Measurements from ENCODE around the gene TMOD1.

DNA sequence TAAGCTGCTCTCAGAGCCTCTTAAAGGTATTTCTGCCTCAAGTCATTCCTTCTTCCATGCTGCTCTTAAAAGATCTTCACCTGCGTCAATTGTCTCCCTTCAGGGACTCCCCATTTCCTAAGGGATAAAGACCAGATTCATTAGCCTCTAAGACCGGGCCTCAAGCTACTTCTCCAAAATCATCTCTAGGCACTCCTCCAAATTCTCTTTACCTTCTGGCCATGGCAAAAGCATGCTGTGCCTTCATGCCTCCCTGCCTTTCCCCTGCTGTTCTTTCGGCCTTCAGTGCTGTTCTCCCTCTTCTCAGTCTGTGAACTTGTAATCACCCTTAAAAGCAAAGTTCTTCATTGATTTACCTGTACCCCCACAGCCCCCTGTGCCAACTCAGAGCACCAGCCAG, 4.4 kb downstream of the TMOD1 start:
- TF ChIP-seq, protein P1, sequence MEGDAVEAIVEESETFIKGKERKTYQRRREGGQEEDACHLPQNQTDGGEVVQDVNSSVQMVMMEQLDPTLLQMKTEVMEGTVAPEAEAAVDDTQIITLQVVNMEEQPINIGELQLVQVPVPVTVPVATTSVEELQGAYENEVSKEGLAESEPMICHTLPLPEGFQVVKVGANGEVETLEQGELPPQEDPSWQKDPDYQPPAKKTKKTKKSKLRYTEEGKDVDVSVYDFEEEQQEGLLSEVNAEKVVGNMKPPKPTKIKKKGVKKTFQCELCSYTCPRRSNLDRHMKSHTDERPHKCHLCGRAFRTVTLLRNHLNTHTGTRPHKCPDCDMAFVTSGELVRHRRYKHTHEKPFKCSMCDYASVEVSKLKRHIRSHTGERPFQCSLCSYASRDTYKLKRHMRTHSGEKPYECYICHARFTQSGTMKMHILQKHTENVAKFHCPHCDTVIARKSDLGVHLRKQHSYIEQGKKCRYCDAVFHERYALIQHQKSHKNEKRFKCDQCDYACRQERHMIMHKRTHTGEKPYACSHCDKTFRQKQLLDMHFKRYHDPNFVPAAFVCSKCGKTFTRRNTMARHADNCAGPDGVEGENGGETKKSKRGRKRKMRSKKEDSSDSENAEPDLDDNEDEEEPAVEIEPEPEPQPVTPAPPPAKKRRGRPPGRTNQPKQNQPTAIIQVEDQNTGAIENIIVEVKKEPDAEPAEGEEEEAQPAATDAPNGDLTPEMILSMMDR (IDR thresholded peaks at IDR 0.05), result no peak
- TF ChIP-seq EZH2 (IDR thresholded peaks at IDR 0.05) (no peak), EZH2phosphoT487 (IDR thresholded peaks at IDR 0.05) (no peak)
